DOHH2 (cell line): ENCODE measurements around the gene LYPD6B.

Experiments
- H3F3A ChIP-seq: fragments of 200-600 bp; sonication (generic), shearing (Covaris generic); 2 replicates; pipeline ENCODE4 v1.6.0; 2016; ENCODE audit warnings: antibody characterized with exemption, mild to moderate bottlenecking; ENCODE audit not compliant: control insufficient read depth, insufficient read depth
- H3K27ac ChIP-seq: fragments of 200-600 bp; sonication (generic); 2 replicates; pipeline ENCODE4 v1.5.1; 2014; ENCODE audit warnings: low read depth, mild to moderate bottlenecking, low read length, moderate library complexity
- H3K27me3 ChIP-seq: fragments of 200-600 bp; sonication (generic); 2 replicates; pipeline ENCODE4 v1.6.1; 2014; ENCODE audit warnings: mild to moderate bottlenecking, low read length, mixed read lengths; ENCODE audit not compliant: control insufficient read depth
- H3K36me3 ChIP-seq: fragments of 200-600 bp; sonication (generic); 2 replicates; pipeline ENCODE4 v1.6.1; 2014; ENCODE audit warnings: mild to moderate bottlenecking, low read length, moderate library complexity, mixed read lengths; ENCODE audit not compliant: control insufficient read depth
- H3K4me1 ChIP-seq: fragments of 200-600 bp; sonication (generic); 2 replicates; pipeline ENCODE4 v1.6.1; 2014; ENCODE audit warnings: mild to moderate bottlenecking, low read length, mixed read lengths; ENCODE audit not compliant: control insufficient read depth
- H3K4me2 ChIP-seq: fragments of 200-600 bp; sonication (generic); 2 replicates; pipeline ENCODE4 v1.6.0; 2014; ENCODE audit warnings: mild to moderate bottlenecking, low read length, moderate library complexity
- H3K4me3 ChIP-seq: fragments of 200-600 bp; sonication (generic); 2 replicates; pipeline ENCODE4 v1.5.1; 2014; ENCODE audit warnings: mild to moderate bottlenecking, low read length, mixed read lengths
- H3K79me2 ChIP-seq: fragments of 200-600 bp; sonication (generic); 2 replicates; pipeline ENCODE4 v1.6.1; 2014; ENCODE audit warnings: mild to moderate bottlenecking, low read length, mixed read lengths; ENCODE audit not compliant: control insufficient read depth
- H3K9me2 ChIP-seq: fragments of 200-600 bp; sonication (generic); replicated peaks from 2 replicates; pipeline ENCODE4 v1.6.1; 2014; ENCODE audit warnings: mild to moderate bottlenecking, low read length, mixed read lengths; ENCODE audit not compliant: control insufficient read depth
- H3K9me3 ChIP-seq: fragments of 200-600 bp; sonication (generic); 2 replicates; pipeline ENCODE4 v1.6.1; 2014; ENCODE audit warnings: antibody characterized with exemption, low read length, mixed read lengths; ENCODE audit not compliant: control insufficient read depth, insufficient read depth
- H4K20me1 ChIP-seq: fragments of 200-600 bp; sonication (generic); 2 replicates; pipeline ENCODE4 v1.6.0; 2014; ENCODE audit warnings: low read depth, mild to moderate bottlenecking, antibody characterized with exemption, low read length, moderate library complexity; ENCODE audit not compliant: control insufficient read depth, insufficient read depth
- CTCF ChIP-seq: fragments of 200-600 bp; sonication (generic); IDR thresholded peaks from one replicate; pipeline ENCODE4 v1.5.1; 2014; ENCODE audit warnings: antibody characterized with exemption, mild to moderate bottlenecking, low read depth, low read length; ENCODE audit not compliant: poor library complexity, severe bottlenecking
- EZH2phosphoT487 ChIP-seq: fragments of 200-600 bp; sonication (generic); IDR thresholded peaks from 2 replicates; pipeline ENCODE4 v1.6.1; 2017; ENCODE audit warnings: borderline replicate concordance, mild to moderate bottlenecking, antibody characterized with exemption, low read length, moderate library complexity, mixed read lengths

The LYPD6B gene

GRCh38 chr2:149058936-149059335, 20.4 kb downstream of the LYPD6B start:
- no peaks in the 10 kb centered on the region for H3K9me2 ChIP-seq
- no peaks in the 10 kb centered on the region for H3K27me3 ChIP-seq
- H3K4me2 ChIP-seq = no peak overlapping the region
- peaks cover 19% of the 10 kb centered on the region for H3K79me2 ChIP-seq
- H3K27ac ChIP-seq = no peak overlapping the region
- H4K20me1 ChIP-seq = no peaks in the 10 kb centered on the region
- H3K36me3 ChIP-seq = no peaks in the 10 kb centered on the region
- H3K9me3 ChIP-seq = no peaks in the 10 kb centered on the region
- TF ChIP-seq EZH2phosphoT487 = no peak
- no peak for TF ChIP-seq CTCF
- no peaks in the 10 kb centered on the region for H3F3A ChIP-seq
- H3K4me1 ChIP-seq = peaks cover 9% of the 10 kb centered on the region
- H3K4me3 ChIP-seq = no peak overlapping the region

DNA sequence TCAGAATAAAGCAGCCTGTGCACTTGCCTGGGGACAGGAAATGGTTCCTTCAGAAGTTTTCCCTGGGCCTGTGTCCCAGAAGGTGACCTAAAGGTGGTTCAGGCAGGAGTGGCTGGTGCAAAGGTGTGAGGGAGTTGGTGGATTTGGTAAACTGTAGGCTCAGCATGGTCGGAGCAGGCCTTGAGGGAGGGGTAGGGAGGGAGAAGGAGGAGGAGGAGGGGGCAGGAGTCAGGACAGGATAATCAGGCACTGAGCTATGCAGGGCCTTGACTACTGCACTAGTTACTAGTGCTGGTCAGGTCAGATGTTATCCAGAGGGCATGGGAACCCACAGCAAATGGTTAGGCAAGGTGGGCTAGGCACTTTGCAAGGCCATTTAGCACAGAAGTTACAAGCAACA, 21.3 kb downstream of the LYPD6B start:
- Histone ChIP-seq H3K4me1 (peaks cover 9% of the 10 kb centered on the region), H3K27ac (no peak overlapping the region), H3K9me3 (no peaks in the 10 kb centered on the region), H3K4me2 (no peak overlapping the region), H4K20me1 (no peaks in the 10 kb centered on the region), H3K4me3 (no peak overlapping the region), H3K27me3 (no peaks in the 10 kb centered on the region), H3K9me2 (no peaks in the 10 kb centered on the region), H3K79me2 (peaks cover 23% of the 10 kb centered on the region), H3F3A (no peaks in the 10 kb centered on the region), H3K36me3 (no peaks in the 10 kb centered on the region)
- TF ChIP-seq CTCF = no peak
- no peak for TF ChIP-seq EZH2phosphoT487

- no peaks in the 10 kb centered on the region for H3K27me3 ChIP-seq
- H3F3A ChIP-seq = no peaks in the 10 kb centered on the region
- TF ChIP-seq CTCF = no peak
- no peak for TF ChIP-seq EZH2phosphoT487
- no peaks in the 10 kb centered on the region for H4K20me1 ChIP-seq
- H3K9me2 ChIP-seq = no peaks in the 10 kb centered on the region
- H3K27ac ChIP-seq = no peak overlapping the region
- H3K36me3 ChIP-seq = no peaks in the 10 kb centered on the region
- H3K79me2 ChIP-seq = peaks cover 13% of the 10 kb centered on the region; the same call in 1 of the 2 replicates
- peaks cover 9% of the 10 kb centered on the region for H3K4me1 ChIP-seq
- no peak overlapping the region for H3K4me2 ChIP-seq
- no peaks in the 10 kb centered on the region for H3K9me3 ChIP-seq
- no peak overlapping the region for H3K4me3 ChIP-seq
Observed at GRCh38 chr2:149061133-149061745, 22.7 kb downstream of the LYPD6B start.
